Right ventricle myocardium inferior (tissue), 1 donor: ENCODE measurements around the gene HBS1L. TPM values are rescaled to one million over a fixed set of nuclear protein-coding genes. Genes with fewer than 3 reads are reported as not detected.

ENCODE experiments used
- ATAC-seq: fragments of 200-7000 bp; cut with Tn5 transposase; one replicate; pipeline ENCODE4 v1.9.1; 2020; ENCODE audit warnings: mild to moderate bottlenecking, moderate library complexity
- DNase-seq: peaks from one replicate; pipeline ENCODE4 v3.0.0; 2021; ENCODE audit errors: missing footprints
- intact Hi-C: fragments of 100-400 bp; cut with DNase I; formaldehyde crosslinking; loops from one replicate; pipeline ENCODE4 v1.11.0; 2022
- total RNA-seq: library from RNA; stranded (reverse); fragmentation: NEBNext Ultra II Directional; extraction: Animal tissue kit (Norgen Biotek cat#: 25700); gene quantifications from one replicate; pipeline ENCODE4 v1.2.1, GENCODE V29; 2021
- donor health status: DM: no; HTN: yes; CAD: no; lungs with severe emphysema.

Gene HBS1L
- total RNA-seq, 1 donor from 2014 or later = 95.1 TPM

- DNase-seq (no peak), ATAC-seq (no peak)
- intact Hi-C loops = no loop called here
Observed at GRCh38 chr6:135012764-135013163, 41.9 kb downstream of the HBS1L start.

DNA sequence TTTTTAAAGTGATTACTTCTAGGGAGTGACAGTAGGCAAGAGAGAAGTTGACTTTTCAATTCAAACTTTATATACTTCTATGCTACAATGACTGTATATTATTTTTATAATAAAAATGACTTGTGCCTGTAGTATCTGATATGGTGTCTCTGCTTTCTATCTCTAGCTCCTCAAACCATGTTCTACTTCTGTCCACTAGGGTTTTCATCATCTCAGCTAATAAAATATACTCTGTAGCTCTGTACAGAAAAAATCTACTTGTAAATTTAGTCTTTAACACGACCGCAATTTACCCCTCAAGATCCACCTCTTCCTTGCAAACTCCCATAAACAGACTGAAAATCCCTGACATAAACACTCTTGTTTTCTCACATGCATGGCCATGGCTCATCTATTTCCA is 42.3 kb downstream of the HBS1L start:
- intact Hi-C loops = no loop called here
- ATAC-seq (no peak), DNase-seq (no peak)

GRCh38 chr6:135008941-135009290 is 45.7 kb downstream of the HBS1L start:
- ATAC-seq (no peak), DNase-seq (no peak)
- intact Hi-C loops = no loop called here

DNA sequence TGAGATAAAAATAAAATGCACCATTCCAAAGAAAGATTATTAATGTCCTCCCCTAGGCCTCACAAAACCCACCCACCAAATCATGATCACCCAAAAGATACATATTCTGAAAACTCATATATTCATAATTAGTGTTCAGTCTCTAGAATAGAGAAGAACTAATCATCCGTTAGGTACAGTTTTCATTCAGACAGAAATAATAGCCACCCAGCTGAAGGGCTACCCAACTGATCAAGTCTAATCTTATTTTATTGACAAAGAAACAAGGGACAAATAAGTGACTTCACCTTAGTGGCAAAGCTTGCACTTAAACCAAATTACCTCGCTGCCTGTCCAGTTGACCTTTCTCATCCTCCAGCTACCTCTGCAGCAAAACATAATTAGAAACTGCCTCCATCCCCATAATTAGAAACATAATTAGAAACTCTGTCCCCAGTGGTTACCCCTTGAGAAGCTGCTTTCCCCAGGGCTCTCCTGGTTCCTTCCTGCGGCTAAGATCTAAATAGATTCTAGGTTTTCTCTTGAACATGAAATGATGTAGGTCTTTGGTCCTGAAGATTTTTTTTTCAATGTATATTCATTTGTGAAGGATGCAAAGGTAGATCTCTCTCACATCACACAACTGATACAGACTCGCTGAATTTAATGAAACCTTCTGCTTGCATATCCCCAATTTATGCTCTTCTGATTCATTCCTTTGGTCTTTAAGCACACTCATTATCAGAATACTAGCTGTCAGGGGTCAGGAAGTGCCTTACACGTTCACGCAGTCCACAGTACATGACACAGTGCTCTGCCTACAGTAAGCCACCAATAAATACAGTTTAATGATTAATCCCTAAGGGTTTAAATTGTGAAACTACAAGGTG is 46.3 kb downstream of the HBS1L start:
- intact Hi-C loops = no loop called here
- no peak for ATAC-seq
- DNase-seq = no peak

DNA sequence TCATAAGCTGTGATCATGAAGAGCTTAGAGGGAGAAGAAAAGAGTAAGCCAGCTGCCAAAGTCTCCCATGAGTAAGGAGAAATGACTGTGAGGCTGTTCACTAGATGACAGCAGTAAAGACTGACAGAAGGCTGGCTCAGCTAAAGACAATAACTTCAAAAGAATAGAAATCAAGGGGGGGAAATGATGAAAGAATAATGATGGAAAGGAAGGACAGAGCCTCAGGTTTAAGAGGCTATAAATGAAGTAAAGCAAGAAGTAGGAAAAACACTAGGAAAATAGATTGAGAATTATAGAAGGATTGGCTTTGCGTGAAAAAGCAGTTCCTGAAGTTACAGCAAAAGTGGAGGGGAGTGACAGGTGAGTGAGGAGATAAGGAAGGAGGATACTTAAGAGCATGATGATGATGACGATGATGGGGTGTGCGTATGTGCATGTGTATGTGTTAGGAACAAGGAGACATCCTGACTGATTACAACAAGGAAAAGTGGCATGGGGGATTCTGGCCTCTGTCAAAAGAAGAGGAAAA is 48.2 kb downstream of the HBS1L start:
- intact Hi-C loops = no loop called here
- no peak for ATAC-seq
- DNase-seq = no peak

GRCh38 chr6:135004399-135004798 is 50.2 kb downstream of the HBS1L start:
- intact Hi-C loops = no loop called here
- DNase-seq (no peak), ATAC-seq (no peak)

- ATAC-seq = no peak
- intact Hi-C loops = no loop called here
- no peak for DNase-seq
Observed at GRCh38 chr6:135002974-135003703, 51.5 kb downstream of the HBS1L start.

GRCh38 chr6:135002229-135002844 is 52.3 kb downstream of the HBS1L start:
- no peak for ATAC-seq
- intact Hi-C loops = no loop called here

DNA sequence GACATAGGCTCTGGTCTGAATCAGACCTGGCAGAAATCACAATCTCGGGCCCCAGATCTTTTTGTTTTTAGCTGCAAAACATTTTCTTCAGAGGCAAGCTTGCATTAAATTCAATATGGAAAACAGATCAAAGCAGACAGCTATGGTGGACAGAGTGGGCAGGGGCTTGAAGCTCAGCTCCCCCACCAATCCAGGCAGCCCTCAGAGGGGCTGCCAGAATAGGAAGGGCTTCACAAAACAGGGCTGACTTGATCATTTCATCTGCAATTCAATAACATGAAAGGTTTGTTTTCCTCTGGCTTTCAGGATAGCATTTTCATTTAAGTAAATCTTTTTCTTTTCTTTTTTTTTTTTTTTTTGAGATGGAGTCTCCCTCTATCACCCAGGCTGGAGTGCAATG is 55.5 kb downstream of the HBS1L start:
- DNase-seq (no peak), ATAC-seq (no peak)
- intact Hi-C loops = no loop called here

More at GRCh38 chr6:135002229-135002844, 52.3 kb downstream of the HBS1L start:
- no peak for DNase-seq

DNA sequence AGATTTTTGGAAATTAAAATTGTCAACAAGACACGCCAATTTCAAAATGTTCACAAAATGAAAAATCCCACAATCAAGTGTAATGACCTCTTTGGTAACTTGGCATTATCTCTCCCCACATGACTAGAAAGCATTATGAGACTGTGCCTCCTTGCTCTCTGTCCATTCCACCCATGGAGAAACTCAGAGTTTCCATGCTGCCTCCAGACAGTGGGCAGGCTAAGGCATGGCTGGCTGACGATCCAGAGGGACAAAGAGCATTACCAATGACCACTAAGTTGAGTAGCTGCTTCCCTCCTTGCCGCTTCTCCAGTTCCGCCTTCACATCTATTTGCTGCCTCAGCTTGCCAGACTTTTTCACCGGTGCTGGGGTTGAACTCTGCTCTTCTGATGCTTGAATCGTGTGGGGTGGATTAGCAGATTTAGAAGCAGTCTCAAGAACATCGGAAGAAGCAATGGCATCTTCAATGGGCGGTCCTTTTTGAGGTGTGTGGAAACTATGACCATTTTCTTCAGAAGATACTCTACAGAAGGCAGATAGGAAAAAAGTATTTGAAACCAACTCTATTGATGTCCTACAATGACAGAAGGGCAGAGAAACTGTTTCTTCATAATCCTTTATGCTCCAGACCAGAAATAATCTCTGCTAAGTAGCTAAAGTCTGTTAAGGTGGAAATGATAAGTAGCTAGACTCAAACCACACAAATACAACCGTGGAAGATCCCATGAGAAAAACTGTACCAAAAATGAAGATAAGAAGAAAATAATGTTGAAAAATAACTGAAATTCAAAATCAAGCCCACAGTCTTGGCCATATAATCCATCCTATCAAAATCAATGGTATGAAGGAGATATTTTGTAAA is 57.3 kb downstream of the HBS1L start:
- DNase-seq (no peak), ATAC-seq (no peak)
- intact Hi-C loops = no loop called here

- ATAC-seq (no peak), DNase-seq (no peak)
- intact Hi-C loops = no loop called here
Observed at GRCh38 chr6:134995536-134995935, 59.1 kb downstream of the HBS1L start.

GRCh38 chr6:134994431-134994830 is 60.2 kb downstream of the HBS1L start:
- ATAC-seq = no peak
- no peak for DNase-seq
- intact Hi-C loops = no loop called here

DNA sequence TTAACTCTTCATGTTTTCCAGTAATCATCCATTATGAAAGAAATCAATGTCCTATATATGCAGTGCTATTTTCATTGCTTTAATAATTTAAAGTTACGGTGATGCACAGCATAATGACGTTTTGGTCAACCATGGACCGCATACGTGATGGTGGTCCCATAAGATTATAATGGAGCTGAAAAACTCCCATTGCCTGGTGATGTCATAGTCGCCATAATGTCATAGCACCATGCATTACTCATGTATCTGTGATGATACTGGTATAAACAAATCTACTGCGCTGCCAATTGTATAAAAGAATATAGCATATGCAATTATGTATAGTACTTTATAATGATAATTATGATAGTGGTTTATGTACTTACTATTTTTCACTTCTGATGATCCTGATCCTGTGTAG is 62.5 kb downstream of the HBS1L start:
- no peak for DNase-seq
- ATAC-seq = no peak
- intact Hi-C loops = no loop called here

DNA sequence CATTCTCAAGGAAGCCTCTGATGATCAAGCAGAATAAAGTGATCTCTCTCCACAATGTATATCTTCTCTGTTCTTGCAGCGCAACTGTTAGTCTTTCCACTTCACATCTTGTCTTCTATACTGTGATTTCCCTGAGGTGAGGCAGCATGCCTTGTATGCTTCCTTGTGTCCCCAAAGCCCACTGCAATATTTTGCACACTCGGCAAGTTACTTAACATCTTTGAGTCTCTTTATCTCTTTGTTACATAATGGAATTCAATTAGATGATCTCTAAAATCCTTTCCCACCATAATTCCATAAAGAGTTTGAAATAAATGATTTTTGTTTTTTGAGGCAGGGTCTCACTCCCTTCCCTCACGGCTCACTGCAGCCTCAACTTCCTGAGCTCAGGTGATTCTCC is 64.4 kb downstream of the HBS1L start:
- ATAC-seq (no peak), DNase-seq (no peak)
- intact Hi-C loops = no loop called here

GRCh38 chr6:134984821-134985220 is 69.8 kb downstream of the HBS1L start:
- intact Hi-C loops = no loop called here
- ATAC-seq (no peak), DNase-seq (no peak)

DNA sequence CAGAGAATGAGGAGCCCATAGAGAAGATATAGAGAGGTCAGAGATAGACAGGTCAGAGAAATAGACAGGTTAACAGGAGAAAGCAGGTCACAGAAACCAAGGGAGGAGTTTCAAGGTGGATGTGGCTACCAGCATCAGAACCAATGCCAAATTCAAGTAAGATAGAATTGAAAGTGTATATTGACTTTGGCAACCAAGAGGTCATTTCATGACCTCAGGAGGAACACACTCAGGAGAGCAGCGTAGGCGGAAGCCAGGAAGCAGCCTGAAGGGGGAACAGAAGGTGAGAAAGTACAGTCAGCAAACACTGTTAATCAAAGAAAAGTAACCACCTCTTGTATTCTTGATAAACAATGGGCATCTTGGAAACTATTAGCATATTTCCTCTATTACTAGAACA is 70.8 kb downstream of the HBS1L start:
- ATAC-seq (no peak), DNase-seq (no peak)
- intact Hi-C loops = no loop called here

GRCh38 chr6:134982161-134982560 is 72.5 kb downstream of the HBS1L start:
- ATAC-seq (no peak), DNase-seq (no peak)
- intact Hi-C loops = no loop called here

- ATAC-seq (no peak), DNase-seq (no peak)
- intact Hi-C loops = no loop called here
Observed at GRCh38 chr6:134980846-134981245, 73.8 kb downstream of the HBS1L start.

DNA sequence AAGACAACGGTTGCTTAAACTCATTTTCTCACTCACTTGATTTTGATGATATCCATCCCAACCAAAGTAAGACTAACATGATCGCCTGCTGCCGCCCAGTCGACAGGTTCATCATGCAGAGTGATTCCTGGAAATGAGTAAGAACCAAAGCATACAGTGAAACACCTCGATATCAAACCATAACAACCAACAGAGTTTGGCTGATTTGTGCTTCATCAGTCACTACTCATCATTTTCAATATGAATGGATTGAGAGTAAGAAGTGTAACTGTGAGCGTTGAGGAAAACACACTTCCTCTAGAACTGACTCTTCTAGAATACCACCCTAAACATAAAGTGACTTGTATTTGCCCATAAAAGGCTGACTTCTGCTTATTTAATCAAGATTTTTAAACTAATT is 75.5 kb downstream of the HBS1L start:
- intact Hi-C loops = no loop called here
- ATAC-seq (no peak), DNase-seq (no peak)
